Pancreas (tissue), 10 donors: ENCODE results near the gene MED4. TPM values are rescaled to one million over a fixed set of nuclear protein-coding genes. Genes with fewer than 3 reads are reported as not detected.

ENCODE experiments used
- ATAC-seq, 4 donors: fragments of 200-7000 bp; cut with Tn5 transposase; one replicate each; pipeline versions ENCODE4 v1.8.0 to v1.9.1; 2020; ENCODE audit warnings: mild to moderate bottlenecking in 4 of 4, moderate library complexity in 4 of 4
- DNase-seq, 6 donors: peaks; one replicate each; pipeline ENCODE4 v3.0.0-alpha.2; 2020
- FAIRE-seq: peaks from 2 replicates; lab custom pipeline; 2012; peaks lifted over from hg19 to GRCh38; lab: Jason Lieb, UNC
- H3K27ac ChIP-seq, 4 donors: fragments of 200-600 bp; sonication (generic); 1 replicate in 3 of 4; 2 replicates in 1 of 4; pipeline versions ENCODE4 v1.5.0 to v1.8.0; 2020
- H3K27me3 ChIP-seq, 4 donors: fragments of 200-600 bp; one replicate each; pipeline ENCODE4 v1.8.0; 2021
- H3K36me3 ChIP-seq, 3 donors: fragments of 200-600 bp; sonication (generic) in 1 of 3; one replicate each; pipeline versions ENCODE4 v1.5.0 to v1.8.0; 2020 to 2021
- H3K4me1 ChIP-seq, 3 donors: fragments of 200-600 bp; one replicate each; pipeline ENCODE4 v1.8.0; 2021
- H3K4me3 ChIP-seq, 4 donors: fragments of 200-600 bp; sonication (generic) in 2 of 4; one replicate each; pipeline versions ENCODE4 v1.5.0 to v1.8.0; 2020 to 2021
- H3K9me3 ChIP-seq, 4 donors: fragments of 200-600 bp; one replicate each; pipeline ENCODE4 v1.8.0; 2021
- WGBS, 2 donors: extraction: QIAGEN DNeasy Blood & Tissue Kit; methylation state at CpG; one replicate each; pipeline ENCODE4 v1.1.7; 2013; 5-methylcytosine and 5-hydroxymethylcytosine counted together
- intact Hi-C, 3 donors: fragments of 100-400 bp; cut with DNase I; formaldehyde crosslinking; loops; one replicate each; pipeline versions ENCODE4 v1.11.1 to v1.14.2; 2022
- polyA plus RNA-seq, 2 donors: library from polyadenylated mRNA; stranded (reverse); fragments of 200-250 nt; gene quantifications; one replicate each; pipeline ENCODE4 v1.2.3, GENCODE V29; 2013
- total RNA-seq, 6 donors: library from RNA; stranded (reverse); fragmentation: NEBNext Ultra II Directional in 4 of 6; extraction: Animal tissue kit (Norgen Biotek cat#: 25700) in 4 of 6; gene quantifications; one replicate each; pipeline versions ENCODE4 v1.2.1 to v1.2.4, GENCODE V29; 2021 to 2023
- TF ChIP-seq, protein P1 (sequence below), 4 donors: fragments of 200-600 bp; sonication (generic) in 3 of 4; IDR thresholded peaks; one replicate each; pipeline versions ENCODE4 v1.5.0 to v1.8.0; 2021; ENCODE audit warnings: antibody characterized with exemption in 4 of 4
- donor health status: healthy with polysubstance abuse.
- donor health status: DM: no; HTN: no; CAD: no; lungs with moderate emphysema.
- donor health status: DM: no; HTN: no; CAD: no.
- donor health status: control.
- donor health status: control.
- donor health status: Bipolar disorder and iron deficiency.
- donor health status: DM: yes; HTN: yes; CAD: no.
- donor health status: DM: no; HTN: no; CAD: no.
- donor health status: DM: no; HTN: no; CAD: no.
- donor health status: DM: yes; HTN: yes; CAD: no.

The MED4 gene, protein sequence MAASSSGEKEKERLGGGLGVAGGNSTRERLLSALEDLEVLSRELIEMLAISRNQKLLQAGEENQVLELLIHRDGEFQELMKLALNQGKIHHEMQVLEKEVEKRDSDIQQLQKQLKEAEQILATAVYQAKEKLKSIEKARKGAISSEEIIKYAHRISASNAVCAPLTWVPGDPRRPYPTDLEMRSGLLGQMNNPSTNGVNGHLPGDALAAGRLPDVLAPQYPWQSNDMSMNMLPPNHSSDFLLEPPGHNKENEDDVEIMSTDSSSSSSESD
- total RNA-seq: 10 to 100 TPM; 12.0 to 19.6 (median 14.3) TPM
- 10 to 100 TPM; 23.3 to 34.9 TPM for polyA plus RNA-seq

DNA sequence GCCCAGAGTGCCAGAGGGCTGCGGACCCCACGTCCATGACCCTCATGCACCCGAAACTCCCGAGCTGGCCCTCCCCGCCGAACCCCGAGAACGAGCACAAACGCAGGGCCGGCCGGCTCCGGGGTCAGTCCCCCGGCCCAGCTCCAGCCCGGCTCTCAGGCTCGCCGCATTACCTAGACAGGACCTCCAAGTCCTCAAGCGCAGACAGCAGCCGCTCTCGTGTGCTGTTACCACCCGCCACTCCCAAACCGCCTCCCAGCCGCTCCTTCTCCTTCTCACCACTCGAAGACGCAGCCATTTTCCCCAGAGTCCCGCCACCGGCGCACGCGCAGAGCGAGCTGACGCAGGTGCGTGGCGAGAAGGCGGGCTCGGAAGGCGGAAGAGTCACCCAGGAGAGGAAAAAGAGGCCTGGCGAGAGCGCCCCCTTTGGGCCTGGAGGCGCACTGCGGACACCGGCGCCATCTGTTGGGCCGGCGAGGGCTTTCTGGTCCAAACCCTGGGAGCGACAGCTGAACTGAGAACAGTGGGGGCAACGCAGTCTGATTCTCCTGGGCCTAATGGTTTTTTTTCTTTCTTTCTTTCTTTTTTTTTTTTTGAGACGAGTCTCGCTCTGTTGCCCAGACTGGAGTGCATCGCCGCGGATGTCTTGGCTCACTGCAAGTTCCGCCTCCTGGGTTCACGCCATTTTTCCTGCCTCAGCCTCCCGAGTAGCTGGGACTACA lies at the start of gene MED4:
TSS of gene MED4 (minus strand) at position 324 of the 722 bp plus-strand sequence. CDS start at position 298, 26 bp downstream.
- DNase-seq (peak; percentile 92 to 99 (median 96)), ATAC-seq (peak; percentile 99 to 100 (median 100)), FAIRE-seq (no peak)
- H3K4me1 ChIP-seq: peaks cover 5 to 13% (median 9%) of the 10 kb centered on the region in 3 donors
- TF ChIP-seq, protein P1, sequence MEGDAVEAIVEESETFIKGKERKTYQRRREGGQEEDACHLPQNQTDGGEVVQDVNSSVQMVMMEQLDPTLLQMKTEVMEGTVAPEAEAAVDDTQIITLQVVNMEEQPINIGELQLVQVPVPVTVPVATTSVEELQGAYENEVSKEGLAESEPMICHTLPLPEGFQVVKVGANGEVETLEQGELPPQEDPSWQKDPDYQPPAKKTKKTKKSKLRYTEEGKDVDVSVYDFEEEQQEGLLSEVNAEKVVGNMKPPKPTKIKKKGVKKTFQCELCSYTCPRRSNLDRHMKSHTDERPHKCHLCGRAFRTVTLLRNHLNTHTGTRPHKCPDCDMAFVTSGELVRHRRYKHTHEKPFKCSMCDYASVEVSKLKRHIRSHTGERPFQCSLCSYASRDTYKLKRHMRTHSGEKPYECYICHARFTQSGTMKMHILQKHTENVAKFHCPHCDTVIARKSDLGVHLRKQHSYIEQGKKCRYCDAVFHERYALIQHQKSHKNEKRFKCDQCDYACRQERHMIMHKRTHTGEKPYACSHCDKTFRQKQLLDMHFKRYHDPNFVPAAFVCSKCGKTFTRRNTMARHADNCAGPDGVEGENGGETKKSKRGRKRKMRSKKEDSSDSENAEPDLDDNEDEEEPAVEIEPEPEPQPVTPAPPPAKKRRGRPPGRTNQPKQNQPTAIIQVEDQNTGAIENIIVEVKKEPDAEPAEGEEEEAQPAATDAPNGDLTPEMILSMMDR (IDR thresholded peaks at IDR 0.05): peak; percentile 98 to 99 (median 99)
- H3K4me3 ChIP-seq: peak within 1 kb of the TSS; percentile 94 to 100 (median 98)
- peak within 1 kb of the TSS; percentile 48 to 67 (median 56) for H3K27ac ChIP-seq
- WGBS, 2 donors: 10% methylated on average over 52 to 54 of the region's 54 CpGs
- intact Hi-C loops: no loop called here
- no peaks in the 10 kb centered on the region for H3K36me3 ChIP-seq
- no peaks in the 10 kb centered on the region for H3K27me3 ChIP-seq
- no peaks in the 10 kb centered on the region for H3K9me3 ChIP-seq

DNA sequence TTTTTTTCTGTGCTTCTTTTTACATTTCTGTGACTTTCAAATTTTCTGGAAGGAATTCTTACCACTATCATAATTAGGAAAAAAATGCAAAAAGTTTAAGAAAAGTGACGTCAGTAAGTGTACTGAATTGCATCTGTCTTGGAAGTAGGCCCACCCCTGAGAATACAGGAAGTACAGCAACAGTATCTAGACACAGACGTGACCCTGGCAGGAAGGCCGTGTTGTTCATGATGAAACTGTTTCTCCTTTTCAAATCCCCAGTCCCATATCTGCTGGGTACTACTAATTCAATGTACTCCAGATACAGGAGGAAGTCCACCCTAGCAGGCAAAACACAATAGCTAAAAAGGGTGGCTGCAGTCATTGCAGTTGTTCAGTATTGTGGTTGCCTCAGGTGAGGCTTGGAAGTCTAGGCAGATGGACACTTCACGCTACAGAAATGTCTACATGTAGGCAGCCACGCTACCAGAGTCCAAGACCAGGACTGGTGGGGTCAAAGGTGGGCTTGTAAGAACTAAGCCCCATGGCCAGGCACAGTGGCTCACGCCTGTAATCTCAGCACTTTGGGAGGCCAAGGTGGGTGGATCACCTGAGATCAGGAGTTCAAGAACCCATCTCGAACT lies 49.6 kb upstream of the MED4 start:
- H3K4me3 ChIP-seq: no peak overlapping the region
- H3K27me3 ChIP-seq: no peaks in the 10 kb centered on the region
- H3K4me1 ChIP-seq: no peaks in the 10 kb centered on the region
- no peaks in the 10 kb centered on the region for H3K9me3 ChIP-seq
- FAIRE-seq (no peak), ATAC-seq (peak in 3 of 4 donors; percentile 44 to 86 (median 81)), DNase-seq (no peak)
- TF ChIP-seq, protein P1 (IDR thresholded peaks at IDR 0.05): no peak
- WGBS, 2 donors: 74 to 82% methylated on average over 7 of the region's 7 CpGs
- H3K36me3 ChIP-seq: no peaks in the 10 kb centered on the region
- H3K27ac ChIP-seq: peak overlapping the region in 2 of 4 donors; percentile 51 to 58
- intact Hi-C loops: no loop called here

DNA sequence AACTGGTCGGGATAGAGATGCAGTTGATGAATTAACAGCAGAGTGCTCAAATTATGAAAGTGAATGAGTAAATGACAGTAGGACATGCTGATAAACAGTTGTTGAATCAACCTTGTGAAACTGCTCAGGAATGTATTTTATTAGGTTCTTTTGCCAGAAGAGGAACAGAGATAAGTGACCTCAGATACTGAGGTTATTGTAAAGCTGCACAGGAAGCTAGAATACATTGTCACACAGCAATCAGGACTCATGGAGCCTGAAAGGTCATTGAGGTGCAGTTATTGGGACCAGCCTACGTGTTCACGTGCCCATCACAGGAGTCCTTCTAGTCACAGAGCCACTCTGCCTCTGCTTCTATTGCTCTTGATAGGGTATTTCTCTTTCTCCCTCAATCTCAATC lies 47.5 kb upstream of the MED4 start:
- WGBS, 2 donors: 84 to 86% methylated on average over 3 of the region's 3 CpGs
- Histone ChIP-seq H3K36me3 (no peaks in the 10 kb centered on the region), H3K27me3 (no peaks in the 10 kb centered on the region), H3K4me3 (no peak overlapping the region), H3K27ac (no peak overlapping the region), H3K4me1 (no peaks in the 10 kb centered on the region), H3K9me3 (no peaks in the 10 kb centered on the region)
- no peak for DNase-seq
- intact Hi-C loops: no loop called here
- no peak for FAIRE-seq
- TF ChIP-seq, protein P1 (IDR thresholded peaks at IDR 0.05): no peak
- ATAC-seq: peak in 1 of 4 donors; percentile 15

DNA sequence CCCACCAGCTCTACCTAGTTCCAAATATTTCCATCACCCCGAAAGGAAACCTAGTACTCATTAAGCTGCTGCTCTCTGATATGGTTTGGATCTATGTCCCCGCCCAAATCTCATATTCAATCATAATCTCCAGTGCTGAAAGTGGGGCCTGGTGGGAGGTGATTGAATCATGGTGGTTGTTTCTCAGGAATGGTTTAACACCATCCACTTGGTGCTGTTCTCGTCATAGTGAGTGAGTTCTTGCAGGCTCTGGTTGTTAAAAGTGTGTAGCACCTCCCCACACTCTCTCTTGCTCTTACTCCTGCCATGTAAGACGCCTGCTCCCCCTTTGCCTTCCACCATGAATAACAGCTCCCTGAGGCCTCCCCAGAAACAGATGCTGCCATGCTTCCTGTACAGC lies 43.4 kb upstream of the MED4 start:
- ATAC-seq (no peak), FAIRE-seq (no peak), DNase-seq (no peak)
- 78 to 83% methylated on average over 4 of the region's 4 CpGs for WGBS, 2 donors
- Histone ChIP-seq H3K27ac (no peak overlapping the region), H3K4me3 (no peak overlapping the region), H3K36me3 (no peaks in the 10 kb centered on the region), H3K4me1 (no peaks in the 10 kb centered on the region), H3K27me3 (no peaks in the 10 kb centered on the region), H3K9me3 (no peaks in the 10 kb centered on the region)
- intact Hi-C loops: loop anchor here in 1 of 3 donors (10.0 kb wide), 1 partner anchor 437 kb away; no protein-coding TSS in a partner anchor
- TF ChIP-seq, protein P1 (IDR thresholded peaks at IDR 0.05): no peak
